Left ventricle myocardium inferior (tissue), 1 donor: ENCODE results near the gene DENND5A. TPM values are rescaled to one million over a fixed set of nuclear protein-coding genes. Genes with fewer than 3 reads are reported as not detected.
A peak's percentile ranks its signal among the peaks of the same experiment; 100 is the strongest.

Experiments
- DNase-seq: peaks from one replicate; pipeline ENCODE4 v3.0.0-alpha.2; 2020
- H3K27ac ChIP-seq: fragments of 200-600 bp; replicated peaks from 2 replicates; pipeline ENCODE4 v1.8.0; 2021
- H3K27me3 ChIP-seq: fragments of 200-600 bp; 2 replicates; pipeline ENCODE4 v1.8.0; 2021; ENCODE audit warnings: low read depth
- H3K36me3 ChIP-seq: fragments of 200-600 bp; 2 replicates; pipeline ENCODE4 v1.8.0; 2021
- H3K4me1 ChIP-seq: fragments of 200-600 bp; 2 replicates; pipeline ENCODE4 v1.8.0; 2021
- H3K4me3 ChIP-seq: fragments of 200-600 bp; 2 replicates; pipeline ENCODE4 v1.8.0; 2021; ENCODE audit warnings: mild to moderate bottlenecking, moderate library complexity
- H3K9me3 ChIP-seq: fragments of 200-600 bp; replicated peaks from 2 replicates; pipeline ENCODE4 v1.8.0; 2021
- intact Hi-C: fragments of 100-400 bp; cut with micrococcal nuclease; formaldehyde crosslinking; loops from one replicate; pipeline ENCODE4 v1.11.0; 2022
- total RNA-seq: library from RNA; stranded (reverse); fragmentation: NEBNext Ultra II Directional; extraction: Animal tissue kit (Norgen Biotek cat#: 25700); gene quantifications from one replicate; pipeline ENCODE4 v1.2.1, GENCODE V29; 2021
- TF ChIP-seq, protein P1 (sequence below): fragments of 200-600 bp; IDR thresholded peaks from 2 replicates; pipeline ENCODE4 v1.8.0; 2021; ENCODE audit warnings: antibody characterized with exemption, mild to moderate bottlenecking, borderline replicate concordance
- donor health status: DM: no; HTN: yes; CAD: no; lungs with severe emphysema.

Gene DENND5A
- total RNA-seq, 1 donor from 2014 or later = 117 TPM

DNA sequence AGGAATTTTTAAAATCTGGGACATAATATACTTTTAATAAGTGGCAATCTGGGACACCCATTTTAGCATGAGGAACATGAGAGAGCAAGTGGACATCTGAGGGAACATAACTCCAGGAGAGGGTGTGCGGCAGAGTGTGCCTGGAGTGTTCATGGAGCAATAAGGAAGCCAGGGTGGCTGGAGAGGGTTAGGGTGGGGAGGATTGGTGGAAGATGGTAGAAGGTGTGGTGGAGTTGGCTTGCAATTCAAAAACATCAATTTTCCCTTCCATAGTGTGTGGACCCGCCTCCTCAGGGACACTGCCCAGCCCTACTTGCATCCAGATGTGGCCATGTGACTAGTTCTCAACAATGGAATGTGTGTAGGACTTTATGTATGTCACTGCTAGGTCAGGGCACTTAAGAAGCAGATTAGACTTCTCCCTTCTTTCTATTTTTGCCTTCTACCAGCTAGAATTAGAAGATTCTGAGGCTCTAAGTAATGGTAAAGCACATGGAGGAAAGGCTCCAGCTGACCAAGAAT is 4.4 kb upstream of the DENND5A start:
- Histone ChIP-seq H3K4me3 (no peak overlapping the region), H3K4me1 (peaks cover 28% of the 10 kb centered on the region), H3K9me3 (no peaks in the 10 kb centered on the region), H3K27ac (peak overlapping the region; percentile 41), H3K36me3 (no peaks in the 10 kb centered on the region), H3K27me3 (no peaks in the 10 kb centered on the region)
- DNase-seq = no peak
- TF ChIP-seq, protein P1, sequence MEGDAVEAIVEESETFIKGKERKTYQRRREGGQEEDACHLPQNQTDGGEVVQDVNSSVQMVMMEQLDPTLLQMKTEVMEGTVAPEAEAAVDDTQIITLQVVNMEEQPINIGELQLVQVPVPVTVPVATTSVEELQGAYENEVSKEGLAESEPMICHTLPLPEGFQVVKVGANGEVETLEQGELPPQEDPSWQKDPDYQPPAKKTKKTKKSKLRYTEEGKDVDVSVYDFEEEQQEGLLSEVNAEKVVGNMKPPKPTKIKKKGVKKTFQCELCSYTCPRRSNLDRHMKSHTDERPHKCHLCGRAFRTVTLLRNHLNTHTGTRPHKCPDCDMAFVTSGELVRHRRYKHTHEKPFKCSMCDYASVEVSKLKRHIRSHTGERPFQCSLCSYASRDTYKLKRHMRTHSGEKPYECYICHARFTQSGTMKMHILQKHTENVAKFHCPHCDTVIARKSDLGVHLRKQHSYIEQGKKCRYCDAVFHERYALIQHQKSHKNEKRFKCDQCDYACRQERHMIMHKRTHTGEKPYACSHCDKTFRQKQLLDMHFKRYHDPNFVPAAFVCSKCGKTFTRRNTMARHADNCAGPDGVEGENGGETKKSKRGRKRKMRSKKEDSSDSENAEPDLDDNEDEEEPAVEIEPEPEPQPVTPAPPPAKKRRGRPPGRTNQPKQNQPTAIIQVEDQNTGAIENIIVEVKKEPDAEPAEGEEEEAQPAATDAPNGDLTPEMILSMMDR = no peak
- intact Hi-C loops = no loop called here

DNA sequence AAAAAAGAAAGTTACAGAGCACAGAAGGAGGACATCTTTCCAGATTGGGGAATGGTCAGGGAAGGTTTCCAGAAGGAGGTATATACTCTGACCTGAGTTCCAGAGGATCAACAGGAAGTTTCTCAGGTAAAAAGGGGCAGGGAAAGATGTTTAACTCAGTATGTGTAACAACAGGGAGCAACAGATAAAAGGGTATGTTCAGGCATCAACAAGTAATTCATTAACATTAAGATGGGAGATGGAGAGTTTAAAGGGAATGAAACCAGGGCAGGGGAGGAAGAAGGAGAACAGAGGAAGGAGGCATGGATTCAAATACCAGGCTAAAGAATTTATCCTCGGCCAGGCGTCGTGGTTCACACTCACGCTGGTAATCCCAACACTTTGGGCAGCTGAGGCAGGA is 2.5 kb upstream of the DENND5A start:
- TF ChIP-seq, protein P1 = no peak
- Histone ChIP-seq H3K27ac (no peak overlapping the region), H3K9me3 (no peaks in the 10 kb centered on the region), H3K4me3 (no peak overlapping the region), H3K4me1 (peaks cover 37% of the 10 kb centered on the region), H3K36me3 (no peaks in the 10 kb centered on the region), H3K27me3 (no peaks in the 10 kb centered on the region)
- DNase-seq = no peak
- intact Hi-C loops = no loop called here

DNA sequence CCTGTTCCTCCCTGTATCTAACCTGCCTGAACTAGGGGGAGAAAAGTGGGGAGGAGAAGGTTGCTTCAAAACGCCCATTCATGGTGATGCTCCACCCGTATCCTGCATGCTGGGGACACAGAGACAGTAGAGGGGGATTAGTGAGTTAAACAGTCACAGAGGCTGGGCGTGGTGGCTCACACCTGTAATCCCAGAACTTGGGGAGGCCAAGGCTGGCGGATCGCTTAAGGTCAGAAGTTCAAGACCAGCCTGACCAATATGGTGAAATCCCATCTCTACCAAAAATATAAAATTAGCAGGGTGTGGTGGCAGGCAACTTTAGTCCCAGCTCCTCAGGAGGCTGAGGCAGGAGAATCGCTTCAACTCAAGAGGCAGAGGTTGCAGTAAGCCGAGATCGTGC is 1.8 kb upstream of the DENND5A start:
- Histone ChIP-seq H3K27ac (no peak overlapping the region), H3K4me3 (no peak overlapping the region), H3K9me3 (no peaks in the 10 kb centered on the region), H3K27me3 (no peaks in the 10 kb centered on the region), H3K4me1 (peaks cover 44% of the 10 kb centered on the region), H3K36me3 (no peaks in the 10 kb centered on the region)
- TF ChIP-seq, protein P1 = no peak
- intact Hi-C loops = no loop called here
- DNase-seq = no peak

DNA sequence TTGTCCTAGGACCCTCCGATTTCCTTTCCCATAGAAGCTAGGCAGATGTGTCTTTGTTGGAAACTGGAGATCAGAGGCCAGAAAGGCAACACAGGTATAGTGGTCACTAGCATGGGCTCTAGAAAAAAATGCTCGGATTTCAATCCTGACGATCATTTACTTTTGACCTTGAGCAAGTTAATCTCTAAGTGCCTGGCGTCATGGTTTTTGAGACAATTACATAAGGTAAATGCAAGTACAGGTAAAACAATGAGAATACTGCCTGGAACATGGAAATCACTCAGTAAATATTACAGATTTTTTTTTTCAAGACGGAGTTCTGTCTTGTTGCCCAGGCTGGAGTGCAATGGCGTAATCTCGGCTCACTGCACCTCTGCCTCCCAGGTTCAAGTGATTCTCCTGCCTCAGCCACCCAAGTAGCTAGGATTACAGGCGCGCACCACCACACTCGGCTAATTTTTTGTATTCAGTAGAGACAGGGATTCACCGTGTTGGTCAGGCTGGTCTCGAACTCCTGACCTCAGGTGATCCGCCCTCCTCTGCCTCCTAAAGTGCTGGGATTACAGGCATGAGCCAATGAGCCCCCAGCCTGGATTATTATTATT is 1.1 kb upstream of the DENND5A start:
- H3K27me3 ChIP-seq = no peaks in the 10 kb centered on the region
- no peak for DNase-seq
- H3K4me3 ChIP-seq = peak overlapping the region; percentile 99
- intact Hi-C loops = no loop called here
- no peaks in the 10 kb centered on the region for H3K9me3 ChIP-seq
- H3K27ac ChIP-seq = peak overlapping the region; percentile 99
- peaks cover 51% of the 10 kb centered on the region for H3K4me1 ChIP-seq
- no peaks in the 10 kb centered on the region for H3K36me3 ChIP-seq
- TF ChIP-seq, protein P1 = no peak

DNA sequence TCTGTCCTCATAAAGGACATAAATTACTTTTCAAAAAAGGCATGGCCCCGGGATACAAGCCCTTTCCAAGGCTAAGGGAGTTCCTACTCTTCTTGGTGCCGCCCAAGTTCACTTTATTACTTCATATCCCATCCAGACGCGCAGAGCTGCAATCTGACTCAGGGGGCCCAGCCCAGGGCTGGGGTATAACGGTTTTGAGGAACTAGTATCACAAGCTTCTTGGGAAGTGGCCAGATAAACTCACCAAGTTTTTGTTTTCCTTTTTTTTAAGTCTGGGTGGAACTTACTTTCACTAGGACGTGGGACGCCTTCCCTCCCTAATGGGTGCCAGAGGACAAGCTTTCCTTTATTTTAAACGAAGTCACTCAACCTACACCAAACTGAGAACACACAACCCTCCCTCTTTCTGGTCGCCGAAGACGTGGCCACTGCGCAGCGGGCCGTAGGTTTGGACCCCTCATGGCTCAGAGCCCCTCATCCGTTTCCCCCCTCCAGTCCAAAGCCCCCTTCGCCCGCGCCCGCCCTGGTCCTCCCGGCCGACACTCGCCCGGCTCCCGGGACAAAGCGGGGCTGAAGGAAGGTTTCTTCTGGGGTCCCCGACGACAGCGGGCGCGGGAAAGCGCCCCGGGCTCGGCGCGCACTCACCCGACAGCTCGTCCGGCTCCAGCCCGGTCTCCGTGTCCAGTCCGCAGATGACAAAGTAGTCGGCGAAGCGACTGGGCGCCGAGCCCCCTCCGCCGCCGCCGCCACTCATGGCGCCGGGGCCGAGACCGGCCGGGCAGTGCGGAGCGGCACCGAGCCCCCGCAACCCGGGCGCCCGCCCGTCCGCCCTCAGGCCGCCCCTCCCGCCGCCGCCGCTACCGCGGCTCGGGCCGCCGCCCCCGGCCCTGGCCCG is 587 bp downstream of the DENND5A start:
- H3K4me1 ChIP-seq = peaks cover 64% of the 10 kb centered on the region
- intact Hi-C loops = no loop called here

More for the DNA sequence above, 587 bp downstream of the DENND5A start:
- H3K27ac ChIP-seq = peak overlapping the region; percentile 99
- H3K36me3 ChIP-seq = no peaks in the 10 kb centered on the region
- TF ChIP-seq, protein P1 = no peak
- H3K4me3 ChIP-seq = peak overlapping the region; percentile 99
- H3K27me3 ChIP-seq = no peaks in the 10 kb centered on the region
- H3K9me3 ChIP-seq = no peaks in the 10 kb centered on the region
- peak; percentile 51 for DNase-seq
